NCI-H1105 treated with DMSO at 0.1 percent for 48 hours (cell line): ENCODE results near the gene DUS1L.

ENCODE experiments used
- DNase-seq: peaks from one replicate; lab custom pipeline; 2025; lab: John Stamatoyannopoulos, UW

DUS1L gene

DNA sequence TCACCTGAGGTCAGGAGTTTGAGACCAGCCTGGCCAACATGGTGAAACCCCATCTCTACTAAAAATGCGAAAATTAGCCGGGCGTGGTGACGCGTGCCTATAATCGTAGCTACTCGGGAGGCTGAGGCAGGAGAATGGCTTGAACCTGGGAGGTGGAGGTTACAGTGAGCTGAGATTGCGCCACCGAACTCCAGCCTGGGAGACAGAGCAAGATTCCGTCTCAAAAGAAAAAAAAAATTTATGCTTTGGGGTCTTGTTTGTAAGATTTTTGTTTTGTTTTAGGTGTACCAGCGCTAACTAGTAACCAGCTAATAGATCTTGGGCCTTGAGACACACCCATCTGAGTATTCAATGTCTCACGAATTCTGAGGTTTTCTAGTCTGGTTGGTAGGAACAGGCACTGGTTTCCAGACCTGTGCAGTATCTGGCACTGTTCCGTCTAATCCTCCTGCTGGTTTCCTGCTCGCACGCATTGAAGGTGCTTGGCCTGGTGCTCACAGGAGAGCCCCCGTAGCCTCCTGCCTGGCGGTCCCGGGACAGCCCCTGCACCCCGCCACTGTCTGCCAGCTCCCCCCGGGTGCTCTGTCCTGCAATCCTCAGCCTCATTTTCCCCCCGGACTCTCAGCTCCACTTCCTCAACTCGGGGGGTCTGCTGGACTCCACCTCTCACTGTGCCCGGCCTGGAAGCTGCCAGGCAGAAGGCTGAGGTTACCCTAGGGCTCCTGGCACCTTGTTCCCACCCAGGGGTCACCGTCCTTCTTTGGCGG lies 10.6 kb upstream of the DUS1L start:
- no peak for DNase-seq

DNA sequence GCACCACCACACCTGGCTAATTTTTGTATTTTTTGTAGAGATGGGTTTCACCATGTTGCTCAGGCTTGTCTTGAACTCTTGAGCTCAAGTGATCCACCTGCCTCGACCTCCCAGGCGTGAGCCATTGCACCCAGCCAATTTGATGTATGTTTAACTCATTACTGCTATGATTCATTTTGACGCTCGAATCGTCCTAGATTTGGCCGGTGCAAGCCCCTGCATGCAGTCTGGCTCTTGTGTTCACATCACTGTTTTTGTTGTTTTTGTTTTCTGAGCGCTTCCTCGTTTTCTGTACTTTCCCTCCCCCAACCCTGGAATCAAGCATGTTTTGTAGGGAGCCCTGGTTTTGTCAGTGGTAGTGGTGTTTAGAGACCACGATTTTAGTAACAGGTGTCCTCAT lies 7.8 kb upstream of the DUS1L start:
- DNase-seq = no peak

DNA sequence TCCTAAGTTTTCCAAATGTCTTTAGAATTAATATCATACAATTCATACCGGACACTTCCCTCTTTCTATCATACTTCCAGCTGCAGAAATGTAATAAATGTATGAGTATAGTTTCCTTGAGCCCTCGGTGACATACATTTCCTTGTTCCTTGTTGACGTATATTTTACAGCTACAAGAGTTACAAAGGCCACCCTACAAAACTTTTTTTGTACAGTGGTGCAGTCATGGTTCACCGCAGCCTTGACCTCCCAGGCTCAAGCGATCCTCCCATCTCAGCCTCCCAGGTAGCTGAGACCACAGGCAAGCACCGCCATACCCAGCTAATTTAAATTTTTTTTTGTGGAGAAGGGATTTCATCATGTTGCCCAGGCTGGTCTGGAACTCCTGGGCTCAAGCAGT lies 7.2 kb upstream of the DUS1L start:
- no peak for DNase-seq

DNA sequence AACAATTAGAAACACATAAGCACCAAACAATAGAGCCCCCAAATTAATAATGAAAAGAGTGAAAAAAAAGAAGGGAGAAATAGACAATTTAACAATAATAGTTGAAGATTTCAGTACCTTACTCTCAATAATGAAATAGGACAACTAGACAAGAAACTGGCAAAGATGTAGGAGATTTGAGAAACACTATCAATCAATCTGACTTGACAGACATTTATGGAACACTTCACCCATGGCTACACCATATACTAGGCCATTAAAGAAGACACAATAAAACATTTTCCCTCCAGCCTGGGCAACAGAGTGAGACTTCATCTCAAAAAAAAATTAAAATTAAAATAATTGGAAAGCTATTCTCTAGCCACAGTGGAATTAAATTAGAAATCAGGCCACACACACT lies 5.0 kb upstream of the DUS1L start:
- no peak for DNase-seq

DNA sequence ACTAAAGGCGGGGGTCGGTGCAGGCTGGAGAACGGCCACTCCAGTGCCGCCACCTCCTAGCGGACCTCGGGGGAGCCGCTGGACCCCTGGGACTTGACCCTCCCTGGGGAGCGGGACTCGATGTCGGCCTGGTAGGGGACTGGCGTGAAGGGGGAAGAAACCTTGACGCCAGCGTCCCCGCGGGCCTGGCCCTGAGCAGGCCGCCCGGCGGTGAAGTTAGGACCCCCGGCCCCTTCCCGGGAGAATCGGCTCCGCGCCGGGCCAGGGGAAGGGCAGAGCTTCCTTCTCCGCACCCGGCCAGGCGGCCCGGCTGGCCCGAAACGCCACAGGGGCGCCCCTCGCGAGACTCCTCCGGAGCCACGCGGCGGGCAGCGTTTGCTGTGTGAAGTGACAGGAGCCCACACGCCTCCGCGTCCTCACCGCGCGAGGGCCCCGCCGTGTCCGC lies 389 bp downstream of the DUS1L start:
- DNase-seq = no peak

DNA sequence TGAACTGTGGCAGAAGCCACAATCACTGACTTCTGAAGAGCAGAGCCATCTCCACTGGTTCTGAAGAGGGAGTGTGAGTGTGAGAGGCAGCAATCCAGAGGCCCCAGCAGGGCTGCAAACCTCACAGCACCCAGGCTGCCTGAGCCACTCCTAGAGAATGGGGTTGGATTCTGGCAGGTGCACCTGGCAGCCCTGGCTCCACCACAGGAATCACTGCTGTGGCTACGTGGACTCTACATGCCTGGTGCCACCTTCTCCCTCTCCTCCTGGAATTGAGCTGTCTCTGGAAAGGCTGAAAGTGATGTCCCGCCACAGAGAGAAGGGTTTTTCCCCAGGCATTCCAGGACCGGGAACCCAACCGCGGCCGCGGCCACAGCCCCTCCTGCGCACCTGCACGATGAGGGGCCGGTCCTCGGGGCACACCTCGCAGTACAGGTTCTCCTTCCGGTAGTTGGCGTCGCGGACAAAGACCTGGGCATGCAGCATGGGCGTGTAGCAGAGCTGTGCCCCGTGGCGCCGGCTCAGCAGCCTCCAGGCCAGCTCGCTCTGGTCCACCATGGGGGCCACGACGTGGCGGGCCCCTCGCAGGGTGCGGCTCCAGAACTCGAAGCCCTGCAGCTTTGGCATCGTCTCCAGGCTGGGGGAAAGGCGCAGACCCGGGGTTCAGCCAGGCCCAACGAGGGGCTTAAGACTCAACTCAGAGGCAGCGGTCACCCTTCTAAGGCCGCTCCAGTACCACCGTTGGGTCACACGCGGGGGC lies 991 bp downstream of the DUS1L start:
- peak; percentile 22 for DNase-seq

DNA sequence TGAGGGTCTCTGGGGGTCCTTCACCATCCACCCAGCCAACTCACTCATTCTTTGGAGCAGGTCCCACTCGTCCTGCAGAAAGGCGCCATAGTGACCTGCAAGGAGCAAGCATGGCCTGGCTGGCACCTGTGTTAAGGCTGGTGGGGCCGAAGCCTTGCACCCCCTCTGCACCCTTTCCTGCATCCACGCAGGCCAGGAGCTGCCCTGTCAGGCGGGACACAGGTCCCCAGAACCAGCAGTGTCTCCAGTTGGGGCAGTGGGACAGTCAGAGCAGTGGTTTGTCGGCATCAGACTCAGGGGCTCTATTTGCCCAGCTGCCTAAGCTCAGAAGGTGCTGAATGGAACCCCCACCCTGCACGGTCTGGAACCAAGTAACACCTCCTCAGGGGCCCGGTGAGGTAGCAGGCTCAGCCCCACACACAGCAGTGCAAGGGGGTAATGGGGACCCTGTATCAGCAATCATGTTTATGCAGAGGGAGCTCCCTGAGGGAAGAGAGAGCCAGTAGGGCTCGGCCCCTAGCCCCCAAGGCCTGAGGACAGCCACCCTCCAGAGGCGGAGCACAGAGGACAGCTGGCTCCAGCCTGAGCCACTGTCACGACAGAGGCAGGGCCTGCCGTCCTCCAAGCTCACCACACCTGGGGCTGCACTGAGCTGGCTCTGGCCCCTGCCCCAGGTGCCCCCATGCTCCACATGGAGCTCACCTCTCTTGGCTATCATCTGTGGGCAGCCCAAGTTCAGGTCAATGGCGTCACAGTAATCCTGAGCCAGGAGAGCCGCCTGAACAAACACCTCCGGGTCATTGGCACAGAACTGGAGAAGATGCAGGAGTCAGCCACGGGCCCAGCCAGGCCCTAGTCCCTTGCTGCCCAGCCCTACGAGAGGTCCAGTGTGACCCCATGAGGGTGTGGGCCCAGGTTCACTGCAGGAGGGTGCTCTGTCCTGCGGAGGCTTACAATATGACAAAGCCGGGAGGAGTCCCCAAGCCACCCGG lies 1.9 kb downstream of the DUS1L start:
- no peak for DNase-seq

DNA sequence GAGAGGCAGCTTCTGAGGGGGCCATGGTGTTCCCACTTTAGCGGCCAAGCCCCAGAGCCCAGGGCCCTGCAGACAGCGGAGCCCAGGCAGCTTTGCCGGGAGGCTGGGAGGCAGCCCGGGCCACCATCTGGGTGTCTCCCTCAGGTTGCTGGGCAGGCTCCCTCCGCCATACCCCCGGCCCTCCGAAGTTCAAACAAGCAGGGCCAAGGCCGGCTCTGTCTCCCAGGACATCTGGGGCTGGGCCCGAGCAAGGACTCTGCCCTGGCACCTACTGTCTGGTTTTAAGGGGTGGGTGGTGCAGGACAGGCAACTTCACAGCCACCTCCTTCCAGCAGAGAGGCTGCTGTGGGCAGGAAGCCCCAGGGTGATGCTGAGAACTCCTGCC lies 2.6 kb downstream of the DUS1L start:
- no peak for DNase-seq

DNA sequence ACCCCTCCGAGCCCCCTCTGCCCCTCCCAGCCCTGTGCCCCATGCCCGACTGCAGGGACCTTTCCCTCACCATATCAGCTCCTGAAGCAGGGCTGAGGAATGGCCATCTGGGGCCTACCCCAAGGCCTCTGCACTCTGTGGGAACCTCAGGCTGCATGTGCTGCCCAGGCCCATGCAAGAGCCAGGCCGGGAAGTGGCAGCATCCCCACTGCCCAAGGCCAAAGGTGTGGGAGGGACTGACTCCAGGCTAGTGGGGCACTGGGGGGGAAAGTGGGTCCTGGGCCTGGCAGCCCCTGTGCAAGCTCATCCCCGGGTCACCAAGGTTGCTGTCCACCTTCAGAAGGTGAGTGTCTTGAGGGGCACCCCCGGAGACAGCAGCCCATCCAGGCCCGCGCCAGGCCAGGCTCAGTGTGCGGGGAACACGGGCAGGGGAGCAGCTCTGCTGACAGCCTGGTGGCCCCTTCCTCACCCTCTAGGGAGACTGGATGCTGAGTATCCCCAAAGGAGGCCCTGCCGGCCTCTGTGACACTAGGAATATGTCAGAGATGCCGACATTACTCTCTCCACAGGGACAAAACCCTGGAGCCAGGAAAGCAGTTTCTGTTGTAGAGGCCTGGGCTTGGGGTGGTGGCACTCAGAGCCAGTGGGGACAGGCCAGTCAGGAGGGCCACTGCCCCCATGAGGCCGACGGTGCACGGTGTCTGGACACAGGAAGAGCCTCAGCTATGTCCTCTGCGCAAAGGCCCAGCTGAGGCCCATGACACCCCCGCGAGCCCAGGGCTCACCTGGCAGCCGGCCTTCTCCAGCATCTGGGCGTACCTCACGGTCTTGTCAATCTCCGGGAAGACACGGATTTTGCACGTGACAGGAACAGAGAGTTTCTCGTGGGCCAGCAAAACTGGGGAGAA lies 3.3 kb downstream of the DUS1L start:
- no peak for DNase-seq

DNA sequence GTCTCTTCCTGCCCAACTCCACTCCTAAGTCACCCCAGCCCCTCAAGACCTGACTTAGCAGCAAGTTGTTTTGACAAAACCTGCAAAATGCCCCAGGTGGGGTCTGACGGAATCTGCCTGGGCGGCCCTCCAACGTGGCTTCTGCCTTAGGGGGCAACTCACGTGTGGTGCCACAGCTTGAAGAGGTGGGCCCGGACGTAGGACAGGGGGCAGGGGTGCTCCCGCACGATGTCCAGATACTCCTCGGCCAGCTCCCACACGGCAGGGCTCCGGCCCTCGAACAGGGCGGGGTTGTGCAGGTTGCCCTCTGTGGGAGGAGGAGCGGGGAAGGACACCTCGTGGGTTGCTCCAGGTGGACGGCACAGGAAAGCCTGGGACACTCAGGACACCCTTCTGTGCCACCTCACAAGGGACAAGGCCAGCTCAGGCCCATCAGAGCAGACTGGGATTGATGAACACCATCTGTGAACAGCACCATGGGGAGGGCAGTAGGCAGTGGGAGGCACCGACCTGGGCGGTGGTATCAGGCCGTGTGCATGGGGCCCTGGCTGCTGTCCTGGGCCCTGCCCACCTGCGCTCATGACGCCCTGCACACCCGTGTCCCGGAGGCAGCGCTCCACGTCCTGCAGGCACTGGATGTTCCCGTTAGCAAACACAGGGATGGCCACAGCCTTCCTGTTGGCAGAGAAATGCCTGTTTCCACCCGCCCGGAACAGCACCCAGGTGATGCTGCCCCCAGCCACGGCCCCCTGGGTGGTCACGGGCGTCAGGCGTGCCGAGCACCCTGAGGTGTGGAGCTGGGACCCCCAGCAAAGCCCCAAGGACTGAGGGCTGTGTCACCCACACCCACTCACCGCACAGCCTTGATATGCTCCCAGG lies 4.3 kb downstream of the DUS1L start:
- no peak for DNase-seq

DNA sequence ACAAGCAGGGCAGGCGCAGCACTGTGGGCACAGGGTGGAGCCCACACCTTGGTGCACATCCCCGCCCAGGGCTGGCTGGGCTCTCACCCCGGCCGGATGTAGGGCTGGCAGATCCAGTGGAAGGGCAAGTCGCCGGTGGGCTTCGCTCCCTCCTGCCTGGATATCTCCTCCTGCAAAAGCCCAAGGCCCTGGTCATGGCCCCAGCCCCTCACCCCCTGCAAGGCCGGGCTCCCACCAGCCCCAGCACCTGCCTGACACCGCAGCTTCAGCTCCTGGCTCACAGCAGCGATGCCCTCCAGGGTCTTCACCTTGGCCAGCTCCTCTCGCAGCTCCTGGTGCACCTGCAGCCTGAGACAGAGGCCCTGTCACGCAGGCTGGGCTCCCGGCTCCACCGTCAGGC lies 5.0 kb downstream of the DUS1L start:
- no peak for DNase-seq

DNA sequence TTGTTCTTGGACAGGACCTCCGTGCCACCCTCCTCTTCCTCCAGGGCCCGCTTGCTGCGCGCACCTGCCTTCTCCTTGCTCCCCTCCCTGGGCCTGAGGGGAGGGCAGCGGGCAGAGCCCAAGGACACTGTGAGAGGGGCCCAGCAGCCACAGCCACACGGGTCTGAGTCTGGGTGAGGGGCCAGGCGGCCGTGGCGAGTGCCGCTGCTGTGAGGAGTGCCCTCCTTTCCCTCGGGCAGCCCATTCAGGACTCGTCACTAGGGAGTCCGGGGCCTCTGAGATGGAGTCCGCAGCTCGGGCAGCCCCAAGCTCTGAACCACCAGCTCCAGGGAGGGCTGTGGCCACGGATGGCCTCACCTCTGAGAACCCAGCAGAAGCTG lies 5.6 kb downstream of the DUS1L start:
- no peak for DNase-seq

DNA sequence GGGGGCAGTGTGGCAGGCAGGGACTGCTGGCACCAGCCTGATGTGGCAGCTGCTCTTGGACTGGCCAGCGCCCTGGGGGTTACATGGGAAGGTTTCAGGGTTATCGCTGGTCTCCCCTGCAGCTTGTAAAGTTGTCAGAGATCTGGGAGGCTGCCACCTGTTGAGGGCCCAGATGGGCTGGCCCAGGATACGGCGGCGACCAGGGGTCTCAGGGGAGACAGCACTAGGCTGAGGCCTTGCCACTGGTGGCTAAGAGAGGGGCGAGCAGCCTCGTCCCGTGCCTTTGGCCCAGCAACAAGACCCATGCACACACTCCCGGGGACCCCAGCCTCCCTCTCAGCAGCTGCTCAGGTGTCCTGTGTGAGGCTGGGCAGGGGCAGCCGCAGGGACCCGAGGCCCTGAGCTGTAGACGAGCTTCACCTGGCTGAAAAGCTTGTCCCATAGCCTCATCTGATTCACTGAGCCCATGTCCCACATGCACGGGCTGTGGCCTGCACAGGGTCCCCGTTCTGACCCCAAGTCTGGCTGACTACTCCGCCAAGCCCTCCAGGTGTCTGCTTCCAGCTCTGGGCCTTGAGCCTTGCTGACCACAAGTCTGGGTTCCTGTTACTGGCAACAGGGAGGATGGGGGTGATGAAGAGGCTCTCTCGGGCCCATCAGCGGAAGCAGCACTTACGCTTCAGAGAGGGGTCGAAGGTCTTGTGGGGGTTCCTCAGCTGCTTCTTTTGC lies 6.2 kb downstream of the DUS1L start:
- DNase-seq = no peak

DNA sequence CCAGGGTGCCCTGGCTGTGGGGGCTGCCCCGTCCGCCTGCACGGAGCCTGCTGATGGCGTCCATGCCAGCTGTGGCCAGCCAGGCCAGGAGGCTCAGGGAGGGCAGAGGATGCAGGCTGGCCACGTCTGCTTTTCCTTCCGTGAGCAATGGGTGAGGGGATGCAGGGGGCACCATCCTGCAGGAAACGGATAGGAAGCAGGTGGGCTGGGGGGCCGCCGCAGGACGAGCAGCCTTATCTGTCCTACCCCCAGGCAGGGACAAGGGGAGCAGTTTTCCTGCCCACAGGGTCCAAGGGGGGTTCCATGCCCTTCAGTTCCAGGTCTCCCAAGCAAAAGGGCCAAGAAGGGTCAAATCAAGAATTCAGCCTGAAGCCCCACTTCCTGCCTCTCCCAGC lies 6.8 kb downstream of the DUS1L start:
- DNase-seq = no peak

DNA sequence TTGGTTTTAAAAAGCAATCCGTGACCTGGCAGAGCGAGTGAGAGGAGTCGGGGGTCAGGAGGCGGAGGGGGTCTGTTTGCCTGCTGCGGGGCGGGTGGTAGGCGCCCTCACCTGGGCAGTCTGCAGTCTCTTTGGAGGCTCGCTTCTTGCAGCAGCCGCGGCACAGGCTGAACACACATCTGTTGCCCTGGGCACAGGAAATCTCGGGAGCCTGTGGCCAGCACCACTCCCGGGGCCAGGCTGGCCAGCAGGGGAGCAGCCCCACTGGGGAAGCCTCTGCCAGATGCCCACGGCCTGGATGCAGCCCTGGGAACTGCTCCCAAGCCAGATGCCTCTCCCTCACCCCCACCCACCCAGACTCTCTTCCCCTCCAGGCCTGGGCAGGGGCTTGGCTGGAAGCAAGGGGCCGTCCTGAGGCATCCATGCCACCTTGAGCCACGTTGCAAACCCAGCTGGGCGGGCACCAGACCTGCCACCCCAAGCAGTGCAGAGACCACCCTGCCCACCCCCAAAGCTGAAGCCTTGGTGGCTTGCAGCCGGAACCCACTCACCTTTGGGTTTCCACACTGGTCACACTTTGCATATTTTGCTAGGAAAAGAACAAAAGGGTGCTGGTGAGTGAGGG lies 7.3 kb downstream of the DUS1L start:
- no peak for DNase-seq

DNA sequence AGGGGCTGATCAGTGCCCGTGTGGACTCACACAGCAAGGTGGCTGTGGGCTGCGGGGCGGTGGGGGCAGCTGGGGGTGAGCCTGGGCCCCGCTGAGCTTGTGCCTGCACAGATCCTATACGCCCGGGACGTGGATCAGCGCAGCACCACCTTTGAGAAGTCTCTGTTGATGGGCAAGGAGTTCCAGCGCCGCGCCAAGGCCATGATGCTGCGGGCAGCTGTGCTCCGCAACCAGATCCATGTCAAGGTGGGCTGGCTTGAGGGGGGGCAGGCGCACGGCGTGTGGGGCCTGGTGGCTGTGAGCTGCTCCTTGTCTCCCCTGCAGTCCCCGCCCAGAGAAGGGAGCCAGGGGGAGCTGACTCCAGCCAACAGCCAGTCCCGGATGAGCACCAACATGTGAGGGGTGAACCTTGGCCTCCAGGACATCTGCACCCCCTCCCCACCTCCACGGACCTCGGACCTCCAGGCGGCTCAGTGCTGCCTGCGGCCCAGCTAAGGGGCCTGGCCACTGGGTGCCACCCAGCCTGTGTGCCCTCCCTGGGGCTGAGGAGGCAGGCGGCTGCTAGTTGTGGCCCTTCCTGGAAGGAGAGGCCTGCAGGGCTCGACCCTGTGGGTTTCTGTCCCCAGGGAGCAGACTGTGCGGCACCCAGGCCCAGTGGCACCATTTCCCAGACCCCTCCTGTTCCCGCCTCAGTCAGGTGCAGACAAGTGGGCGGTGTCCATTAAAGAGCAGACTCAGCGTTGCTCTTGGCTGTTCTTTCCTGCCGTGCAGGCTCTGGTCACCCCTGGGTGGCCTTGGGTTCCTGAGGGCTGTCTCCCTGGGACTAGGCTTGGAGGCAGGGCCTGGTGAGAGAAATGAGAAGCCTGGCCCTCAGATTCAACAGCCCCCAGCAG lies 8.6 kb downstream of the DUS1L start:
- DNase-seq = no peak

DNA sequence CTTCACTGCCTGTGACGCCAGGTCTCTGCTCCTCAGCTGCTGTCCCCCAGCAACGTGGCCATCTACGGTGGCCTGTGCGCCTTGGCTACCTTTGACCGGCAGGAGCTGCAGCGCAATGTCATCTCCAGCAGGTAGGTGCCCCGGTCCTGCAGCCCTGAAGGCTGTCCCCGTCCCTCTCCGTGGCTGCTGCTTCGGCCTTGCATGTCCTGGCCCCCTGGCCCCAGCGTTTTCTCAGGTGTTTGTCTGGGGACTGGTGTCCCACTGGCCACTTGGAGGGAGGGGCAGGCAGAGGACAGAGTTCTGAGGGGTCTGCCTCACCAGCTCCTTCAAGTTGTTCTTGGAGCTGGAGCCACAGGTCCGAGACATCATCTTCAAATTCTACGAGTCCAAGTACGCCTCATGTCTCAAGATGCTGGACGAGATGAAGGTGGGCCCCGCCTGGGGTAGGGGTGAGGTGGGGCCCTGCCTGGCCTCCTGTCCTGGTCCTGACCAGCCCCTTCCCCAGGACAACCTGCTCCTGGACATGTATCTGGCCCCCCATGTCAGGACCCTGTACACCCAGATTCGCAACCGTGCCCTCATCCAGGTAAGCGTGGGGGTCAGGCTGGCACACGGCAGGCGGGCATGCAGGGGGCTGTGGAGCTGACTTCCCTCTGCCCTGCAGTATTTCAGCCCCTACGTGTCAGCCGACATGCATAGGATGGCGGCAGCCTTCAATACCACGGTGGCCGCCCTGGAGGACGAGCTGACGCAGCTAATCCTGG lies 9.5 kb downstream of the DUS1L start:
- DNase-seq = no peak
